HUES48 (cell line): ENCODE measurements around the gene PTAFR.
"Not testable (repeated sequence)": the region's sequence is repeated elsewhere in the genome, so short reads cannot be mapped to it uniquely, and the experiment has no call there.

Experiments
- H3K27ac ChIP-seq: one replicate; pipeline ENCODE4 v1.7.0; 2013; ENCODE audit warnings: low read depth, low read length, inconsistent platforms
- H3K27me3 ChIP-seq: 2 replicates; pipeline ENCODE4 v1.6.1; 2013; ENCODE audit warnings: mild to moderate bottlenecking, low read length; ENCODE audit not compliant: control insufficient read depth, insufficient read depth
- H3K36me3 ChIP-seq: 2 replicates; pipeline ENCODE4 v1.6.1; 2013; ENCODE audit warnings: low read length; ENCODE audit not compliant: control insufficient read depth, insufficient read depth
- H3K4me1 ChIP-seq: 2 replicates; pipeline ENCODE4 v1.6.1; 2013; ENCODE audit warnings: mild to moderate bottlenecking, low read length; ENCODE audit not compliant: control insufficient read depth, insufficient read depth
- H3K4me3 ChIP-seq: 2 replicates; pipeline ENCODE4 v1.5.1; 2013; ENCODE audit warnings: mild to moderate bottlenecking, low read depth, low read length
- H3K9ac ChIP-seq: 2 replicates; pipeline ENCODE4 v1.6.1; 2013; ENCODE audit warnings: mild to moderate bottlenecking, low read depth, low read length, moderate library complexity
- H3K9me3 ChIP-seq: 2 replicates; pipeline ENCODE4 v1.6.1; 2013; ENCODE audit warnings: low read length; ENCODE audit not compliant: control insufficient read depth, insufficient read depth

PTAFR gene

GRCh38 chr1:28139866-28140265 is 36.6 kb downstream of the PTAFR start:
- not testable (repeated sequence) for H3K27ac ChIP-seq, H3K9ac ChIP-seq

GRCh38 chr1:28139025-28139712 is 37.3 kb downstream of the PTAFR start:
- Histone ChIP-seq H3K27me3 (no peaks in the 10 kb centered on the region), H3K9me3 (no peaks in the 10 kb centered on the region), H3K4me1 (no peaks in the 10 kb centered on the region), H3K27ac (no peak overlapping the region), H3K4me3 (no peak overlapping the region), H3K9ac (no peak overlapping the region), H3K36me3 (no peaks in the 10 kb centered on the region)

More at GRCh38 chr1:28139866-28140265, 36.6 kb downstream of the PTAFR start:
- H3K4me1 ChIP-seq, H3K27me3 ChIP-seq, H3K4me3 ChIP-seq, H3K36me3 ChIP-seq, H3K9me3 ChIP-seq: not testable (repeated sequence)

- H3K9me3 ChIP-seq: no peaks in the 10 kb centered on the region
- H3K27me3 ChIP-seq: no peaks in the 10 kb centered on the region
- H3K36me3 ChIP-seq: no peaks in the 10 kb centered on the region
- H3K4me3 ChIP-seq: no peak overlapping the region
- no peaks in the 10 kb centered on the region for H3K4me1 ChIP-seq
- no peak overlapping the region for H3K27ac ChIP-seq
- H3K9ac ChIP-seq: no peak overlapping the region
Measured at GRCh38 chr1:28136922-28137613, 39.4 kb downstream of the PTAFR start.

GRCh38 chr1:28136169-28136921 is 40.1 kb downstream of the PTAFR start:
- H3K27me3 ChIP-seq: no peaks in the 10 kb centered on the region
- no peaks in the 10 kb centered on the region for H3K4me1 ChIP-seq
- H3K9ac ChIP-seq: no peak overlapping the region
- no peaks in the 10 kb centered on the region for H3K9me3 ChIP-seq
- H3K27ac ChIP-seq: no peak overlapping the region
- H3K36me3 ChIP-seq: no peaks in the 10 kb centered on the region
- no peak overlapping the region for H3K4me3 ChIP-seq

GRCh38 chr1:28135371-28136168 is 40.9 kb downstream of the PTAFR start:
- no peak overlapping the region for H3K4me3 ChIP-seq
- H3K36me3 ChIP-seq: no peaks in the 10 kb centered on the region
- H3K4me1 ChIP-seq: no peaks in the 10 kb centered on the region
- no peak overlapping the region for H3K27ac ChIP-seq
- no peaks in the 10 kb centered on the region for H3K9me3 ChIP-seq
- no peaks in the 10 kb centered on the region for H3K27me3 ChIP-seq
- no peak overlapping the region for H3K9ac ChIP-seq

GRCh38 chr1:28134651-28135207 is 41.8 kb downstream of the PTAFR start:
- no peak overlapping the region for H3K4me3 ChIP-seq
- H3K36me3 ChIP-seq: no peaks in the 10 kb centered on the region
- H3K27ac ChIP-seq: no peak overlapping the region
- H3K9ac ChIP-seq: no peak overlapping the region
- H3K27me3 ChIP-seq: no peaks in the 10 kb centered on the region
- no peaks in the 10 kb centered on the region for H3K4me1 ChIP-seq
- no peaks in the 10 kb centered on the region for H3K9me3 ChIP-seq

GRCh38 chr1:28132171-28133167 is 44.0 kb downstream of the PTAFR start:
- Histone ChIP-seq H3K27ac (no peak overlapping the region), H3K36me3 (no peaks in the 10 kb centered on the region), H3K9ac (no peak overlapping the region), H3K4me3 (no peak overlapping the region), H3K27me3 (no peaks in the 10 kb centered on the region), H3K4me1 (no peaks in the 10 kb centered on the region), H3K9me3 (no peaks in the 10 kb centered on the region)

- H3K36me3 ChIP-seq: no peaks in the 10 kb centered on the region
- no peaks in the 10 kb centered on the region for H3K27me3 ChIP-seq
- no peaks in the 10 kb centered on the region for H3K9me3 ChIP-seq
- no peaks in the 10 kb centered on the region for H3K4me1 ChIP-seq
- H3K9ac ChIP-seq: no peak overlapping the region
- H3K4me3 ChIP-seq: no peak overlapping the region
- H3K27ac ChIP-seq: no peak overlapping the region
Measured at GRCh38 chr1:28130901-28131300, 45.6 kb downstream of the PTAFR start.

- H3K4me1 ChIP-seq: no peaks in the 10 kb centered on the region
- H3K4me3 ChIP-seq: no peak overlapping the region
- no peaks in the 10 kb centered on the region for H3K9me3 ChIP-seq
- H3K27me3 ChIP-seq: no peaks in the 10 kb centered on the region
- H3K9ac ChIP-seq: no peak overlapping the region
- H3K36me3 ChIP-seq: no peaks in the 10 kb centered on the region
- H3K27ac ChIP-seq: no peak overlapping the region
Measured at GRCh38 chr1:28129150-28129549, 47.3 kb downstream of the PTAFR start.
